BE2C (cell line): ENCODE data around the gene COL19A1.

Experiments used
- DNase-seq: peaks from one replicate; pipeline ENCODE4 v3.0.0-alpha.2; 2020
- H3K27me3 ChIP-seq: fragments of 250-450 bp; sonication (Bioruptor Pico); 2 replicates; pipeline ENCODE4 v1.5.1; 2020; ENCODE audit warnings: mild to moderate bottlenecking
- H3K36me3 ChIP-seq: fragments of 250-450 bp; sonication (Bioruptor Pico); 2 replicates; pipeline ENCODE4 v1.5.1; 2020; ENCODE audit warnings: mild to moderate bottlenecking
- H3K4me1 ChIP-seq: fragments of 250-450 bp; sonication (Bioruptor Pico); 2 replicates; pipeline ENCODE4 v1.5.1; 2020
- H3K4me3 ChIP-seq: 2 replicates; pipeline ENCODE4 v1.5.1; 2011; ENCODE audit warnings: low read depth, low read length
- H3K9me3 ChIP-seq: fragments of 250-450 bp; sonication (Bioruptor Pico); 2 replicates; pipeline ENCODE4 v1.5.1; 2020
- CTCF ChIP-seq: IDR thresholded peaks from 2 replicates; pipeline ENCODE4 v1.5.1; 2012; ENCODE audit warnings: mild to moderate bottlenecking, low read depth, low read length

Gene COL19A1

GRCh38 chr6:70254784-70255183 is 388.4 kb downstream of the COL19A1 start:
- no peak for TF ChIP-seq CTCF
- no peaks in the 10 kb centered on the region for H3K36me3 ChIP-seq
- H3K27me3 ChIP-seq: peaks cover 34% of the 10 kb centered on the region
- no peak for DNase-seq
- no peak overlapping the region for H3K4me3 ChIP-seq
- no peaks in the 10 kb centered on the region; the same call in 1 of the 2 replicates for H3K4me1 ChIP-seq
- no peaks in the 10 kb centered on the region for H3K9me3 ChIP-seq

- H3K4me3 ChIP-seq: no peak overlapping the region
- peaks cover 22% of the 10 kb centered on the region for H3K27me3 ChIP-seq
- no peaks in the 10 kb centered on the region for H3K9me3 ChIP-seq
- H3K4me1 ChIP-seq: no peaks in the 10 kb centered on the region; the same call in 1 of the 2 replicates
- no peak for DNase-seq
- H3K36me3 ChIP-seq: no peaks in the 10 kb centered on the region
- TF ChIP-seq CTCF: no peak
These were observed 391.5 kb downstream of the COL19A1 start for GRCh38 chr6:70257768-70258273.

GRCh38 chr6:70258483-70258882 is 392.1 kb downstream of the COL19A1 start:
- Histone ChIP-seq H3K9me3 (no peaks in the 10 kb centered on the region), H3K4me1 (no peaks in the 10 kb centered on the region; the same call in 1 of the 2 replicates), H3K4me3 (no peak overlapping the region), H3K36me3 (no peaks in the 10 kb centered on the region), H3K27me3 (peaks cover 23% of the 10 kb centered on the region)
- no peak for TF ChIP-seq CTCF
- DNase-seq: no peak
